CD4-positive, alpha-beta T cell (primary cell): ENCODE data around the gene PSD. TPM values are rescaled to one million over a fixed set of nuclear protein-coding genes. Genes with fewer than 3 reads are reported as not detected.

Experiments
- ATAC-seq: fragments of 200-7000 bp; cut with Tn5 transposase; one replicate; pipeline ENCODE4 v1.10.0; 2022; ENCODE audit warnings: mild to moderate bottlenecking; ENCODE audit not compliant: poor library complexity
- CTCF ChIA-PET: fragments of 350-600 bp; sonication (Branson Sonifier 250); formaldehyde crosslinking; loops from one replicate; lab custom pipeline; 2021; ENCODE audit warnings: antibody characterized with exemption, inconsistent platforms; lab: Charles Lee
- POLR2A ChIA-PET: fragments of 350-600 bp; sonication (Branson Sonifier 250); formaldehyde crosslinking; loops from one replicate; lab custom pipeline; 2021; ENCODE audit warnings: antibody characterized with exemption, inconsistent platforms; lab: Charles Lee
- DNase-seq, 14 experiments: peaks; one replicate each; pipeline ENCODE4 v3.0.0-alpha.2; 2013 to 2020; ENCODE audit warnings: mixed read lengths in 2 of 14
- H3K27ac ChIP-seq, 2 donors: one replicate each; pipeline versions ENCODE4 v1.5.1 to v1.7.0; 2013; ENCODE audit warnings: low read length in 2 of 2, low read depth in 1 of 2, mild to moderate bottlenecking in 1 of 2
- H3K27me3 ChIP-seq, 2 experiments: 1 replicate in 1 of 2; 2 replicates in 1 of 2; pipeline versions ENCODE4 v1.6.1 to v1.7.0; 2013; ENCODE audit warnings: low read length in 2 of 2, control low read depth in 1 of 2, mild to moderate bottlenecking in 1 of 2, moderate library complexity in 1 of 2; ENCODE audit not compliant: insufficient read depth in 2 of 2, control insufficient read depth in 1 of 2
- H3K36me3 ChIP-seq: one replicate; pipeline ENCODE4 v1.6.1; 2013; ENCODE audit warnings: low read length, control low read depth; ENCODE audit not compliant: insufficient read depth
- H3K4me1 ChIP-seq: one replicate; pipeline ENCODE4 v1.6.1; 2013; ENCODE audit warnings: low read length, control low read depth; ENCODE audit not compliant: insufficient read depth
- H3K4me3 ChIP-seq: one replicate; pipeline ENCODE4 v1.5.1; 2013; ENCODE audit warnings: mild to moderate bottlenecking, low read length, moderate library complexity
- H3K9me3 ChIP-seq, 2 experiments: 1 replicate in 1 of 2; 2 replicates in 1 of 2; pipeline versions ENCODE4 v1.6.1 to v1.7.0; 2013; ENCODE audit warnings: low read length in 2 of 2, mild to moderate bottlenecking in 2 of 2, control low read depth in 1 of 2, moderate library complexity in 1 of 2; ENCODE audit not compliant: control insufficient read depth in 1 of 2, insufficient read depth in 1 of 2
- H3K27ac Mint-ChIP-seq: one replicate; pipeline ENCODE4 v1.8.0; 2020; ENCODE audit warnings: mixed read lengths
- H3K27me3 Mint-ChIP-seq: one replicate; pipeline ENCODE4 v1.8.0; 2021; ENCODE audit warnings: mixed read lengths
- H3K36me3 Mint-ChIP-seq: one replicate; pipeline ENCODE4 v1.8.0; 2021; ENCODE audit warnings: low read depth, mixed read lengths
- H3K4me1 Mint-ChIP-seq: one replicate; pipeline ENCODE4 v1.8.0; 2021; ENCODE audit warnings: low read depth, mixed read lengths
- H3K4me3 Mint-ChIP-seq: one replicate; pipeline ENCODE4 v1.8.0; 2020; ENCODE audit warnings: mild to moderate bottlenecking, mixed read lengths
- H3K9me3 Mint-ChIP-seq: one replicate; pipeline ENCODE4 v1.8.0; 2020; ENCODE audit warnings: mixed read lengths
- CTCF ChIP-seq: fragments of 200-600 bp; IDR thresholded peaks from one replicate; pipeline ENCODE4 v1.8.0; 2022; ENCODE audit warnings: antibody characterized with exemption, mild to moderate bottlenecking
- intact Hi-C, 2 experiments: fragments of 100-400 bp; cut with DNase I in 1 of 2; cut with micrococcal nuclease in 1 of 2; formaldehyde crosslinking; loops; one replicate each; pipeline versions ENCODE4 v1.15.1 to v1.9.0; 2023 to 2025; cut with DNase I, micrococcal nuclease
- total RNA-seq, 174 experiments: library from RNA in 2 of 174; stranded (reverse) in 2 of 174; gene quantifications; one replicate each; pipeline ENCODE4 v1.2.3 and lab custom pipeline; 2021 to 2026

The PSD gene
- total RNA-seq, 2 experiments from 2014 or later = 16.7 to 17.8 TPM

- intact Hi-C loops = no loop called here
- ATAC-seq = no peak
- H3K36me3 Mint-ChIP-seq = peaks cover 3% of the 10 kb centered on the region
- no peaks in the 10 kb centered on the region for H3K27me3 ChIP-seq
- peaks cover 10% of the 10 kb centered on the region for H3K4me1 ChIP-seq
- H3K4me3 ChIP-seq = no peak overlapping the region
- H3K36me3 ChIP-seq = no peaks in the 10 kb centered on the region
- TF ChIP-seq CTCF = no peak
- no peak for DNase-seq
- ChIA-PET CTCF (no interaction called here), POLR2A (no interaction called here)
- H3K27ac Mint-ChIP-seq = no peak overlapping the region
- H3K27ac ChIP-seq = no peak overlapping the region
- H3K9me3 Mint-ChIP-seq = no peaks in the 10 kb centered on the region
- H3K9me3 ChIP-seq = no peaks in the 10 kb centered on the region
- H3K27me3 Mint-ChIP-seq = no peaks in the 10 kb centered on the region
- no peak overlapping the region for H3K4me3 Mint-ChIP-seq
- peaks cover 8% of the 10 kb centered on the region for H3K4me1 Mint-ChIP-seq
Observed at GRCh38 chr10:102444851-102445250, 26.3 kb upstream of the PSD start.

- Histone ChIP-seq H3K4me3 (no peak overlapping the region), H3K9me3 (no peaks in the 10 kb centered on the region), H3K36me3 (no peaks in the 10 kb centered on the region), H3K27ac (no peak overlapping the region), H3K4me1 (peaks cover 49% of the 10 kb centered on the region), H3K27me3 (no peaks in the 10 kb centered on the region)
- DNase-seq = no peak
- no peaks in the 10 kb centered on the region for H3K9me3 Mint-ChIP-seq
- no peak overlapping the region for H3K4me3 Mint-ChIP-seq
- peaks cover 46% of the 10 kb centered on the region for H3K4me1 Mint-ChIP-seq
- no peaks in the 10 kb centered on the region for H3K27me3 Mint-ChIP-seq
- CTCF ChIA-PET = no interaction called here
- no peaks in the 10 kb centered on the region for H3K36me3 Mint-ChIP-seq
- intact Hi-C loops = no loop called here
- no peak for ATAC-seq
- no peak for TF ChIP-seq CTCF
- H3K27ac Mint-ChIP-seq = no peak overlapping the region
- POLR2A ChIA-PET = no interaction called here
Observed at GRCh38 chr10:102438374-102438773, 19.8 kb upstream of the PSD start.

- peak overlapping the region; percentile 19 for H3K27ac Mint-ChIP-seq
- intact Hi-C loops = no loop called here
- H3K4me1 Mint-ChIP-seq = peaks cover 53% of the 10 kb centered on the region
Observed at GRCh38 chr10:102437515-102437914, 18.9 kb upstream of the PSD start.

More at GRCh38 chr10:102437515-102437914, 18.9 kb upstream of the PSD start:
- ChIA-PET POLR2A (interaction anchor here (1.3 to 3.2 kb wide), 2 partner anchors 16 to 28 kb away, joined by 3 to 28 read pairs; partner anchors contain the start of gene FBXL15), CTCF (interaction anchor here (0.8 to 1.3 kb wide), 2 partner anchors 11 to 208 kb away, joined by 3 to 4 read pairs; no protein-coding TSS in a partner anchor)
- no peaks in the 10 kb centered on the region for H3K27me3 ChIP-seq
- no peak overlapping the region for H3K27ac ChIP-seq
- Mint-ChIP-seq H3K36me3 (peaks cover 4% of the 10 kb centered on the region), H3K27me3 (no peaks in the 10 kb centered on the region), H3K4me3 (no peak overlapping the region), H3K9me3 (no peaks in the 10 kb centered on the region)
- ATAC-seq (no peak), DNase-seq (no peak)
- peaks cover 58% of the 10 kb centered on the region for H3K4me1 ChIP-seq
- no peak for TF ChIP-seq CTCF
- H3K9me3 ChIP-seq = no peaks in the 10 kb centered on the region
- H3K4me3 ChIP-seq = no peak overlapping the region
- no peaks in the 10 kb centered on the region for H3K36me3 ChIP-seq
